Testis (tissue), 3 donors: Measurements from ENCODE around the gene C1QTNF8. TPM values are rescaled to one million over a fixed set of nuclear protein-coding genes. Genes with fewer than 3 reads are reported as not detected.

Source experiments
- DNase-seq: peaks from one replicate; pipeline ENCODE4 v3.0.0-alpha.2; 2019
- H3K27ac ChIP-seq, 2 donors: fragments of 200-600 bp; sonication (generic); one replicate each; pipeline ENCODE4 v1.5.1; 2019
- H3K27me3 ChIP-seq: fragments of 200-600 bp; sonication (generic); one replicate; pipeline ENCODE4 v1.5.1; 2019
- H3K36me3 ChIP-seq: fragments of 200-600 bp; sonication (generic); one replicate; pipeline ENCODE4 v1.5.1; 2017; ENCODE audit warnings: low read depth; ENCODE audit errors: missing control alignments
- H3K4me1 ChIP-seq: fragments of 200-600 bp; sonication (generic); one replicate; pipeline ENCODE4 v1.5.1; 2019
- H3K4me3 ChIP-seq, 2 donors: fragments of 200-600 bp; sonication (generic); one replicate each; pipeline ENCODE4 v1.5.1; 2017 to 2019
- H3K9me3 ChIP-seq: fragments of 200-600 bp; sonication (generic); one replicate; pipeline ENCODE4 v1.5.1; 2017
- POLR2A ChIP-seq: fragments of 450-650 bp; IDR thresholded peaks from one replicate; pipeline ENCODE4 v1.6.1; 2017; ENCODE audit warnings: antibody characterized with exemption, mild to moderate bottlenecking, moderate library complexity
- whole genome bisulfite sequencing, 2 donors: methylation state at CpG; one replicate each; pipeline ENCODE4 v1.1.5; 2018; 5-methylcytosine and 5-hydroxymethylcytosine counted together
- intact Hi-C: fragments of 100-400 bp; cut with DNase I; formaldehyde crosslinking; loops from one replicate; pipeline ENCODE4 v1.15.1; 2023; ENCODE audit warnings: low total_unique reads
- polyA plus RNA-seq: library from polyadenylated mRNA; stranded (reverse); fragments of 350-450 nt; fragmentation: Illumina TruSeq; extraction: RNeasy Lipid Tissue Mini Kit (QIAGEN cat#74804); gene quantifications from one replicate; pipeline ENCODE4 v1.2.3, GENCODE V29; 2014; ENCODE audit warnings: low read depth, low replicate concordance; ENCODE audit not compliant: insufficient read depth
- total RNA-seq, 2 donors: library from RNA; depleted of rRNA; stranded (reverse); fragments of >200 nt; gene quantifications; one replicate each; pipeline ENCODE4 v1.2.3, GENCODE V29; 2016
- TF ChIP-seq, protein P1 (sequence below), 3 experiments: fragments of 450-650 bp in 2 of 3; fragments of 200-600 bp in 1 of 3; sonication (generic) in 1 of 3; IDR thresholded peaks; one replicate each; pipeline ENCODE4 v1.5.1; 2016 to 2019; ENCODE audit warnings: antibody characterized with exemption in 3 of 3, mild to moderate bottlenecking in 2 of 3, moderate library complexity in 1 of 3

C1QTNF8 gene
- total and polyA plus RNA-seq, 3 donors from 2014 or later = 1.3 to 2.7 TPM; not detected in 1

DNA sequence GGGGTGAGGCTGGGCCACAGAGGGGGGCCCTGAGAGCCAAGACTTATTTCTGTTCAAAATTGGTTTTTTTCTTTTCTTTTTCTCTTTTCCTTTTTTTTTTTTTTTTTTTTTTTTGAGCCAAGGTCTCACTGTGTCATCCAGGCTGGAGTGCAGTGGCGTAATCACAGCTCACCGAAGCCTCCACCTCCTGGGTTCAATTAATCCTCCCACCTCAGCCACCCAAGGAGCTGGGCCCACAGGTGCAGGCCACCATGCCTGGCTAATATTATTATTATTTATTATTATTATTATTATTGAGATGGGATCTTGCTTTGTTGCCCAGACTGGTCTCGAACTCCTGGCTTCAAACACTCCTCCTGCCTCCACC, 39.4 kb upstream of the C1QTNF8 start:
- H3K4me1 ChIP-seq = no peaks in the 10 kb centered on the region
- no peak for TF ChIP-seq POLR2A
- TF ChIP-seq, protein P1, sequence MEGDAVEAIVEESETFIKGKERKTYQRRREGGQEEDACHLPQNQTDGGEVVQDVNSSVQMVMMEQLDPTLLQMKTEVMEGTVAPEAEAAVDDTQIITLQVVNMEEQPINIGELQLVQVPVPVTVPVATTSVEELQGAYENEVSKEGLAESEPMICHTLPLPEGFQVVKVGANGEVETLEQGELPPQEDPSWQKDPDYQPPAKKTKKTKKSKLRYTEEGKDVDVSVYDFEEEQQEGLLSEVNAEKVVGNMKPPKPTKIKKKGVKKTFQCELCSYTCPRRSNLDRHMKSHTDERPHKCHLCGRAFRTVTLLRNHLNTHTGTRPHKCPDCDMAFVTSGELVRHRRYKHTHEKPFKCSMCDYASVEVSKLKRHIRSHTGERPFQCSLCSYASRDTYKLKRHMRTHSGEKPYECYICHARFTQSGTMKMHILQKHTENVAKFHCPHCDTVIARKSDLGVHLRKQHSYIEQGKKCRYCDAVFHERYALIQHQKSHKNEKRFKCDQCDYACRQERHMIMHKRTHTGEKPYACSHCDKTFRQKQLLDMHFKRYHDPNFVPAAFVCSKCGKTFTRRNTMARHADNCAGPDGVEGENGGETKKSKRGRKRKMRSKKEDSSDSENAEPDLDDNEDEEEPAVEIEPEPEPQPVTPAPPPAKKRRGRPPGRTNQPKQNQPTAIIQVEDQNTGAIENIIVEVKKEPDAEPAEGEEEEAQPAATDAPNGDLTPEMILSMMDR (IDR thresholded peaks at IDR 0.05) = no peak

DNA sequence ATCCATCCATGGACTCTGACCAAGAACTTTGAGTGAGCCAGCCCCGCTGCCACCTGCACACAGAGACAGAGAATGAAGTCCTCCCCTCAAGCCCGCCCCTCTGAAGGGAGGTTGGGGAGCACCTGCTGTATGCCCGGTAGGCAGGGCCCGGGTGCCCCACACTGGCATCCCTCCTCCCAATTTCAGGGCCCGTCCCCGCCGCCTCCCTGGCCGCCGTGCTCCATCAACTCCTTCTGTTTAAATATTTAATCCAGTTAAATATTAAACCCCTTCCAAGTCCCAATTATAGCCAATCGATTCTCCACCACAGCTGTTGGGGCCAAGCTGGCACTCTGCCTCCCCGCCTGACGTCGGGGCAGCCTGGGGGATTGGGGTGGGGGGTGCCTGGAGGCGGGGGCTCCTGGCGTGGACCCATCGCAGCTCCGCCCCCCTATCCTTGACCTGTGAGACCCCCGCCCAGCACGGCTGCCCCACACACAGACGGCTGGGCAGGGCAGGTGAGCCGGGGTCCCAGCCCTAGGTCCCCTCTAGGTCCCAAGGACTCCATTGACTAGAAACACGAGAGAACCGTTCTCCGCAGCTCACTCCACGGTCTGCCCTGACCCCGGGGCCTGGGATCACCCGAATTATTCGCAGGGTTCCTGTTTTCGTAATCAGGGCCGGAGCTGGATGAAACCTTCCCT, 38.9 kb upstream of the C1QTNF8 start:
- Histone ChIP-seq H3K27ac (no peak overlapping the region), H3K27me3 (no peaks in the 10 kb centered on the region), H3K4me1 (no peaks in the 10 kb centered on the region), H3K4me3 (no peak overlapping the region), H3K9me3 (no peaks in the 10 kb centered on the region), H3K36me3 (no peaks in the 10 kb centered on the region)
- no peak for DNase-seq
- TF ChIP-seq POLR2A = no peak
- TF ChIP-seq, protein P1 (IDR thresholded peaks at IDR 0.05) = no peak
- WGBS, 2 donors = 86 to 87% methylated on average over 28 to 30 of the region's 30 CpGs
- intact Hi-C loops = no loop called here

More for the DNA sequence above, 39.4 kb upstream of the C1QTNF8 start:
- no peaks in the 10 kb centered on the region for H3K27me3 ChIP-seq
- WGBS, 2 donors = 86 to 89% methylated on average over 3 of the region's 3 CpGs
- no peaks in the 10 kb centered on the region for H3K36me3 ChIP-seq
- no peak overlapping the region for H3K27ac ChIP-seq
- intact Hi-C loops = no loop called here
- no peaks in the 10 kb centered on the region for H3K9me3 ChIP-seq
- H3K4me3 ChIP-seq = no peak overlapping the region
- DNase-seq = no peak

DNA sequence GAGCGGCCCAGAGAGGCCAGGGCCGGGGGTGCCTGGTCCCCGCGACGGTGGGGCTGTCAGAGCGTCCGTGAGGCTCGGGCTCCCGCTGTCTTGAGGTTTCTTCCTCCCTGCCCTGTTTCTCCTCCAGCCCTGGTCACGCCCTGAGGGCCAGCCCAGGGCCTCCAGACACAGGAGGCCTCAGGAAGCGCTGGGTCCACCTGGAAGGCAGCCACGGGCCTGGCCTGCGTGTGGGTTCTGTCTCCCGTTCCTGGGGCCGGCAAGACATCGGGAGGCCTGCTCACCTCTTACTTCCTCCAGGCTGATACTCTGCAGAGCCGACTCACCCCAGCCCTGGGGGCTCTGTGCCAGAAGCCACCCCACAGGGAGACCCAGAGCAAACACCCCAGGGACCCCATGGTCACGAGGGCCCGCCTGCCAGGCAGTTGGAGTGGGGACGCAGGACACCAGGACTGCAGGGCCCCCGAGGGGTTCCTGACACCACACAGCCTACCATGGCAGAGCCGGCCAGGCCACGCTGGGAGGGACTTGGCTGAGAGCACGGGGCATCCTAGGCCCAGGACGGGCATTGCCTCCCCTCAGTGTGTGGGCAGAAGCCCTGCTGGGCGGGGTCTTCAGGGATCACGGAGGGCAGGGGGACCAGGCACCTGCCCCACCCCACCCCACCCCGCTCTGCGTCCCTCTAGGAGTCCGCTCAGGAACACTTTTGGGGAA, 37.9 kb upstream of the C1QTNF8 start:
- no peaks in the 10 kb centered on the region for H3K4me1 ChIP-seq
- no peak overlapping the region for H3K27ac ChIP-seq
- no peak for TF ChIP-seq POLR2A
- TF ChIP-seq, protein P1 (IDR thresholded peaks at IDR 0.05) = no peak
- no peak overlapping the region for H3K4me3 ChIP-seq
- H3K36me3 ChIP-seq = no peaks in the 10 kb centered on the region
- intact Hi-C loops = no loop called here
- no peaks in the 10 kb centered on the region for H3K27me3 ChIP-seq
- no peak for DNase-seq
- 84 to 89% methylated on average over 16 to 30 of the region's 30 CpGs for WGBS, 2 donors
- no peaks in the 10 kb centered on the region for H3K9me3 ChIP-seq

DNA sequence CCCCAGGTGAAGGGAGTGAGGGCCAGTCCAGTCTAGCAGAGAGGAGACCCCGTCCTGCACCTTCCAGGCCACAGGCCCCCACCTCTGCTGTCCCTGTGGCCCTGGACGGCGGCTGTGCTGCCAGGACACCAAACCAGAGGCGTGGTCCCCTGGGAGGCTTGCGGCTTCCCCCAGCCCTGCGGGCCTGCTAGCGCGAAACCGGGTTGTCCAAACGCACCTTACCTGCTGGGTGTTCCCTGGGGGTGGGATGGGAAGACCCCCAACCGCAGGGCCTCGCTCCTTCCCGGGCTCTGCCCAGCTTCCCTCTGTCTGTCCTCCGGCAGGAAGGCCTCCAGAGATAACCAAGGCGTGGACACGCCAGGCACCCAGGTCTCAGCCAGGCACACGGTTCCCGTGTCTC, 37.2 kb upstream of the C1QTNF8 start:
- WGBS, 2 donors = 95 to 98% methylated on average over 7 to 18 of the region's 18 CpGs
- H3K27me3 ChIP-seq = no peaks in the 10 kb centered on the region
- intact Hi-C loops = no loop called here
- no peak overlapping the region for H3K27ac ChIP-seq
- H3K4me3 ChIP-seq = no peak overlapping the region
- TF ChIP-seq, protein P1 (IDR thresholded peaks at IDR 0.05) = no peak
- TF ChIP-seq POLR2A = no peak
- H3K36me3 ChIP-seq = no peaks in the 10 kb centered on the region
- H3K4me1 ChIP-seq = no peaks in the 10 kb centered on the region
- H3K9me3 ChIP-seq = no peaks in the 10 kb centered on the region
- DNase-seq = no peak
